AG04450 (cell line): ENCODE measurements around the gene CALCB. TPM values are rescaled to one million over a fixed set of nuclear protein-coding genes. Genes with fewer than 3 reads are reported as not detected.

Experiments used
- CTCF ChIA-PET: fragments of 300-600, 350-600 bp; formaldehyde crosslinking; extraction: SDS; loops from one replicate; lab custom pipeline; 2022; ENCODE audit warnings: antibody characterized with exemption, inconsistent platforms; lab: Charles Lee
- POLR2A ChIA-PET: fragments of 350-600 bp; formaldehyde crosslinking; extraction: SDS; loops from one replicate; lab custom pipeline; 2021; ENCODE audit warnings: antibody characterized with exemption, inconsistent platforms; lab: Yijun Ruan, JAX
- DNase-seq: peaks from one replicate; pipeline ENCODE4 v3.0.0-alpha.2; 2011; ENCODE audit warnings: low read depth, low spot score
- H3K27ac ChIP-seq: one replicate; pipeline ENCODE4 v1.5.1; 2012; ENCODE audit warnings: low read depth, low read length, control low read depth
- H3K27me3 ChIP-seq: one replicate; pipeline ENCODE4 v1.6.0; 2012; ENCODE audit warnings: low read length; ENCODE audit not compliant: control insufficient read depth, insufficient read depth
- H3K4me3 ChIP-seq: 2 replicates; pipeline ENCODE4 v1.5.1; 2011; ENCODE audit warnings: mild to moderate bottlenecking, low read depth, low read length, control low read depth
- H3K9me3 ChIP-seq: 2 replicates; pipeline ENCODE4 v1.5.1; 2012; ENCODE audit warnings: low read length; ENCODE audit not compliant: control insufficient read depth, insufficient read depth
- CTCF ChIP-seq: IDR thresholded peaks from 2 replicates; pipeline ENCODE4 v1.5.1; 2011; ENCODE audit warnings: low read depth, low read length, control low read depth, inconsistent platforms
- polyA plus RNA-seq: library from polyadenylated mRNA; depleted of rRNA; stranded (reverse); fragments of >200 nt; gene quantifications from 2 replicates; pipeline ENCODE4 v1.2.3, GENCODE V29; 2011

CALCB gene
- polyA plus RNA-seq, 1 experiment = not detected

- no peak overlapping the region for H3K4me3 ChIP-seq
- ChIA-PET CTCF (interaction anchor here (0.7 to 3.2 kb wide), 5 partner anchors 31 to 110 kb away, joined by 3 to 12 read pairs (median 3); no protein-coding TSS in a partner anchor), POLR2A (no interaction called here)
- no peaks in the 10 kb centered on the region for H3K9me3 ChIP-seq
- H3K27ac ChIP-seq = peak overlapping the region; percentile 65
- no peak for DNase-seq
- no peaks in the 10 kb centered on the region for H3K27me3 ChIP-seq
- no peak for TF ChIP-seq CTCF
These were observed 33.0 kb downstream of the CALCB start for GRCh38 chr11:15106201-15106965.

- no peaks in the 10 kb centered on the region for H3K9me3 ChIP-seq
- no peak overlapping the region for H3K4me3 ChIP-seq
- no peak for TF ChIP-seq CTCF
- ChIA-PET CTCF (interaction anchor here (0.7 to 1.3 kb wide), 4 partner anchors 8 to 100 kb away, joined by 3 to 9 read pairs (median 3); no protein-coding TSS in a partner anchor), POLR2A (no interaction called here)
- H3K27ac ChIP-seq = no peak overlapping the region
- no peak for DNase-seq
- H3K27me3 ChIP-seq = no peaks in the 10 kb centered on the region
These were observed 34.5 kb downstream of the CALCB start for GRCh38 chr11:15107730-15108515.

- no peak for DNase-seq
- Histone ChIP-seq H3K27ac (no peak overlapping the region), H3K4me3 (no peak overlapping the region), H3K27me3 (no peaks in the 10 kb centered on the region), H3K9me3 (no peaks in the 10 kb centered on the region)
- no peak for TF ChIP-seq CTCF
- POLR2A ChIA-PET = no interaction called here
- CTCF ChIA-PET = interaction anchor here (0.7 to 1.3 kb wide), 2 partner anchors 8 to 99 kb away, joined by 3 to 9 read pairs; no protein-coding TSS in a partner anchor
These were observed 35.3 kb downstream of the CALCB start for GRCh38 chr11:15108592-15109130.

GRCh38 chr11:15109602-15110001 is 36.2 kb downstream of the CALCB start:
- no peak overlapping the region for H3K27ac ChIP-seq
- no peak for DNase-seq
- CTCF ChIA-PET = interaction anchor here (1.2 to 1.4 kb wide), 2 partner anchors 9 to 101 kb away, joined by 4 to 13 read pairs; no protein-coding TSS in a partner anchor
- POLR2A ChIA-PET = no interaction called here
- no peak overlapping the region for H3K4me3 ChIP-seq
- TF ChIP-seq CTCF = no peak
- H3K27me3 ChIP-seq = no peaks in the 10 kb centered on the region
- H3K9me3 ChIP-seq = no peaks in the 10 kb centered on the region; the same call in 1 of the 2 replicates
